Ishikawa (cell line): Measurements from ENCODE around the gene PIP5K1C.

ENCODE experiments used
- CEBPB ChIP-seq: IDR thresholded peaks from 2 replicates; pipeline ENCODE4 v1.6.1; 2012
- CREB1 ChIP-seq: IDR thresholded peaks from 2 replicates; pipeline ENCODE4 v1.6.1; 2012; ENCODE audit warnings: low read depth
- EGR1 ChIP-seq: IDR thresholded peaks from 2 replicates; pipeline ENCODE4 v1.6.1; 2012
- EP300 ChIP-seq: IDR thresholded peaks from 2 replicates; pipeline ENCODE4 v1.6.1; 2012; ENCODE audit warnings: borderline replicate concordance
- FOXM1 ChIP-seq: IDR thresholded peaks from 2 replicates; pipeline ENCODE4 v1.6.1; 2012; ENCODE audit warnings: low read depth, borderline replicate concordance
- MAX ChIP-seq: IDR thresholded peaks from 2 replicates; pipeline ENCODE4 v1.6.1; 2012
- RAD21 ChIP-seq: IDR thresholded peaks from 2 replicates; pipeline ENCODE4 v1.6.1; 2012; ENCODE audit warnings: low read depth
- REST ChIP-seq: IDR thresholded peaks from 2 replicates; pipeline ENCODE4 v1.6.1; 2012; ENCODE audit warnings: low read depth, mild to moderate bottlenecking
- TAF1 ChIP-seq: IDR thresholded peaks from 2 replicates; pipeline ENCODE4 v1.6.1; 2012; ENCODE audit warnings: low read depth, mild to moderate bottlenecking
- TCF12 ChIP-seq: IDR thresholded peaks from 2 replicates; pipeline ENCODE4 v1.6.1; 2012; ENCODE audit warnings: low read depth
- TEAD4 ChIP-seq: IDR thresholded peaks from 2 replicates; pipeline ENCODE4 v1.6.1; 2012
- USF1 ChIP-seq: IDR thresholded peaks from 2 replicates; pipeline ENCODE4 v1.6.1; 2012
- YY1 ChIP-seq: IDR thresholded peaks from 2 replicates; pipeline ENCODE4 v1.6.1; 2012; ENCODE audit warnings: low read depth

GRCh38 chr19:3603121-3603811 lies 97.0 kb downstream of the PIP5K1C start:
- no peak for TF ChIP-seq CEBPB
- TF ChIP-seq MAX, result no peak
- no peak for TF ChIP-seq FOXM1
- TF ChIP-seq TEAD4, result no peak
- no peak for TF ChIP-seq REST
- no peak for TF ChIP-seq RAD21
- no peak for TF ChIP-seq EP300
- TF ChIP-seq TCF12, result no peak
- no peak for TF ChIP-seq YY1
- TF ChIP-seq USF1, result no peak
- TF ChIP-seq TAF1, result no peak
- TF ChIP-seq CREB1, result no peak
- TF ChIP-seq EGR1, result no peak
